ENCODE results near the gene RNF13.
"Not testable (repeated sequence)": the region's sequence is repeated elsewhere in the genome, so short reads cannot be mapped to it uniquely, and the experiment has no call there.

RNF13 gene

DNA sequence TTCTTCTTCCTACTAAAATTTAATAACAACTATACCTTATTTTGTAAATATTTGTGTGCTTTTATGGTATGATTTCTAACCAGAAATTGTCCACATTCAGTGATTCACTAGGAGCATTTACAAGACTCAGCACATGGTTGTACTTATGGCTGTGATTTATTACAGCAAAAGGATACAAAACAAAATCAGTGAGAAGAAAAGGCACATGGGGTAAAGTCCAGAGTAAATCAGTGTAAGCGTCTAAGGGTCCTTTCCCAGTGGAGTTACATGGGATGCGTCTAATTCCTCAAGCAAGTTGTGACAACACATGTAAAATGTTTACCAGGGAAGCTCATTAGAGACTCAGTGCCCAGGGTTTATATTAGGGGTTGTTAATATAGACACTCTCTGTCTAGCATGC lies 31.1 kb downstream of the RNF13 start:
- DNase-seq, result no peak

GRCh38 chr3:149845570-149846244 lies 32.7 kb downstream of the RNF13 start:
- peak in 1 of 2 donors; percentile 22 for DNase-seq

GRCh38 chr3:149848238-149848637 lies 35.2 kb downstream of the RNF13 start:
- peak; percentile 54 to 56 for DNase-seq

DNA sequence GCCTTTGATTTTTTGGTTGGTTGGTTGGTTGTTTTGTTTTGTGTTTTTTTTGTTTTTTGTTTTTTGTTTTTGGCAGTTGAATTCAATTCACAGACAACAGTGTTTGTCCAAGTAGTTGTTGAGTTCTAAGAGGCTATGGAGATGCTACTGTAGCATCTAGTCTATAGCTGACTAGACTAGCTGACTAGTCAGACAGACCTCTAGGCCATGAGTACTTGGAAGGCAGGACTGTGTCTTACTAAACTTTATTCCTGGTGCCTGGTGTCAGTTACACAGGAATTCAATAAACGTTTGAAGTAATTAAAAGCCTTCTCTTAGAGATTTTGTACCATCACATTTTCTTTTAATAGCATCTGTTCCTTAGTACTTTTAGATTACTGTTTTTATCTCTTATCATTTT lies 35.7 kb downstream of the RNF13 start:
- no peak for DNase-seq

- no peak for DNase-seq
Observed at GRCh38 chr3:149850787-149851584, 38.0 kb downstream of the RNF13 start.

DNA sequence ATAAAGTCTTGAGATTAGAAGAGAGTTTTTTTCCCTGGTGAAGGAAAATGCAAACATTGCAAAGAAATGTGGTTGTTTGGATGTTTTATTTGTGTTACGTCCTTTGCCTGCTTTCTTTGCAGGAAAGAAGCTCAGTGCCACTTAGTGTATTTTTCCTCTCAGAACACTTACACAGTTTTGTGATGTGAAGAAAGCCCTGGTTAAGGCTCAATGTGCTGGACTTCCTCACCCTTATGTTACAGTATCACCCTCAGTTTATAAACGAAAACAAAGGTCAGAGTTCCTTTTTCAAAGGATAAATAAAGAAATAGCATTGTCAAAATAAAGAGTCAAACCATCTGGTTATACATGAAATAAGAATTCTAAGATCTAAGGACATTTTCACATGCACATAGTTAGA lies 45.9 kb downstream of the RNF13 start:
- no peak for DNase-seq

- DNase-seq, result no peak
Observed at GRCh38 chr3:149860881-149861280, 47.9 kb downstream of the RNF13 start.

DNA sequence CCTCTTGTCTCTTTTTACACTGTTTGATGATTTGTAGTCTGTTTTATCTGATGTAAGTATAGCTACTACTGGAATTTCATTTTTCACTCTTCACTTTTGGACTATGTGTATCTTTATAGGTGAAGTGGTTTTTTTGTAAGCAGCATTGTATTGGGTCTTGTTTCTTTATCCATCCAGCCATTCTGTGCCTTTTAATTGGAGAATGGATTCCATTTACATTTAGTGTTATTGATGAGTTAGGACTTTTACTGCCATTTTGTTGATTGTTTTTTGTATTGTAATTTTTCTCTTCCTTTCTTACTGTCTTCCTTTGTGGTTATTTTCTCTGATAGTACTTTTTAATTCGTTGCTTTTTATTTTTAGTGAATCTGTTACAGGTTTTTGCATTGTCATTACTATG lies 54.5 kb downstream of the RNF13 start:
- DNase-seq, result no peak

DNA sequence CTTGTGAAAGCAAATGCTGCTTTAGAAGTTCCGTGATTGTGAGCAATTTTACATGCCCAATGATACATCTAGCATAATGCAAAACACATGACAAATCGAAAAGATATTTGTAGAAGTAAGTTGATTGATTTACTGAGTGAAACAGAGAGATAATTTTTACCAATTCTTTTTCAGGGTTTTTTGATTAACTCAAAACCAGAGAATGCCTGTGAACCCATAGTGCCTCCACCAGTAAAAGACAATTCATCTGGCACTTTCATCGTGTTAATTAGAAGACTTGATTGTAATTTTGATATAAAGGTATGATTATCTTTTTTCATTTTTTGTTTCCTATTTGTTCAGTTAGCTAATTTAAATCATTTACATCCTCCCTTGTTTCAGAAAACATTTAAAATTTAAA lies 58.8 kb downstream of the RNF13 start:
- DNase-seq, result no peak

- no peak for DNase-seq
Observed at GRCh38 chr3:149872589-149872988, 59.6 kb downstream of the RNF13 start.

DNA sequence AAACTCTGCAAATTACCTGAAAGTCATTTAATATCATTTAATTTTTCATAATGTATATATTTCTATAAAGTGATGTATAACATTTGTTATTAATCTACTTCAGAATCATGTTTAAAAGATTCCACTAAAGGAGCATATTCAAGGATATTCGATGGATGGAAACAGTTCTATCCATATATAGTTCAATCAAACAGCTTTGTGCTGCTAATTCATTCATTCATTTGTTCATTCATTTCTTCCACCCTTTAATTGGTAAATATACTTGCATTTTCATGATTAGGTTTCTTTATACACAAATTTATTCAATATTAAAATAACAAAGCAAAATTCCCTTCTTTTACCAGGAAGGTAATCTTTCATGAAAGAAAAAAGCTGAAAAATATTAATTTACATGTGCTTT lies 64.7 kb downstream of the RNF13 start:
- DNase-seq, result no peak

GRCh38 chr3:149879872-149880271 lies 66.9 kb downstream of the RNF13 start:
- DNase-seq, result peak; percentile 64 to 86

DNA sequence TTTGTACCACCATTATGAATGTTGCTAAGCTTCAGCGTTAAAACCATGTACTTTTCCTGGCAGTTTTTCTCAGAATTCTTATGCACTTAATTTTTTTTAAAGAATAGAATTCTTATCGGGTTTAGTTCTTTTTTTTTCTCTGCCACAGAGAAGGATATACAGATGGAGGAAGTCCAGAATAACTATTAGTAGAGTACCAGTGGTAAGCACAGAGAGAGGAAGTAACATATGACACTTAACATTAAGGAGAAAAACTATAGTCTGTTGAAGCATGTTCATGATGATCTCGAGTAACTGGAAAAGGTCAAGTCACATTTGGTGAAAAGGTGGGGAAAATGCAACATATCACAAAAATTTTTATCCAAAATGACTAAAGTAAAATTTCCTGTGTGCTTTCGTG lies 68.9 kb downstream of the RNF13 start:
- peak; percentile 20 for DNase-seq

GRCh38 chr3:149883134-149883533 lies 70.1 kb downstream of the RNF13 start:
- no peak for DNase-seq

DNA sequence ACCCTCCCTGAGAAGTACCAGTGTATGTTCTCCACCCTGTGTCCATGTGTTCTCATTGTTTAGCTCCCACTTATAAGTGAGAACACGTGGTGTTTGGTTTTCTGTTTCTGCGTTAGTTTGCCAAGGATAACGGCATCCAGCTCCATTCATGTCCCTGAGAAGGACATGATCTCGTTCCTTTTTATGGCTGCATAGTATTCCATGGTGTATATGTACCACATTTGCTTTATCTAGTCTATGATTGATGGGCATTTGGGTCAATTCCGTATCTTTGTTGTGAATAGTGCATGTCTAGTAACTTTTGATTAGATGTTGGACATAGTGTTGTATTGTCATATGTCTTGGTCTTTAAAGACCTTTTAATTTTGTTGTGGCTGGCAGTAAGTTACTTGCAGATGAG lies 70.8 kb downstream of the RNF13 start:
- DNase-seq, result not testable (repeated sequence)

DNA sequence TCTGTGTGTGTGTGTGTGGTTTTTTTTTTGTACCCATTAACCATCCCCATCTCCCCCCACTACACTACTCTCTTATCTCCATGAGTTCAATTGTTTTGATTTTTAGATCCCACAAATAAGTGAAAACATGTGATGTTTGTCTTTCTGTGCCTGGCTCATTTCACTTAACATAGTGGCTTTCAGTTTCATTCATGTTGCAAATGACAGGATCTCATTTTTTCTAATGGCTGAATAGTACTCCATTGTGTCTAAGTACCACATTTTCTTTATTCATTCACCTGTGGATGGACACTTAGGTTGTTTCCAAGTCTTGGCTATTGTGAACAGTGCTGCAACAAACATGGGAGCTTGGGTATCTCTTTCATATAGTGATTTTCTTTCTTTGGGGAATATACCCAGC lies 71.8 kb downstream of the RNF13 start:
- DNase-seq, result not testable (repeated sequence)

GRCh38 chr3:149886957-149887356 lies 73.9 kb downstream of the RNF13 start:
- DNase-seq, result no peak

GRCh38 chr3:149891621-149892020 lies 78.6 kb downstream of the RNF13 start:
- no peak for DNase-seq

DNA sequence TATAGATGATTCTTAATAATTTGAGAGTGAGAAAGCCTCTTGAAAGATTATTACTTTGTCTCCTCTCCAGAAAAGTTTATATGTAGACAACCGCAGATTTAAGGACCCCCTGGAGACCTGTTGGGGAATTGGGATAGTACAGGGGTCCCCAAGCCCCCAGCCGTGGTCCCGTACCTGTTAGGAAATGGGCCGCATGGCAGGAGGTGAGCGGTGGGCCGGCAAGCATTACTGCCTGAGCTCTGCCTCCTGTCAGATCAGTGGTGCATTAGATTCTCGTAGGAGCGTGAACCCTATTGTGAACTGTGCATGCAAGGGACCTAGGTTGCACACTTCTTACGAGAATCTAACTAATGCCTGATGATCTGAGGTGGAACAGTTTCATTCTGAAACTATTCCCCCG lies 79.4 kb downstream of the RNF13 start:
- DNase-seq, result no peak

DNA sequence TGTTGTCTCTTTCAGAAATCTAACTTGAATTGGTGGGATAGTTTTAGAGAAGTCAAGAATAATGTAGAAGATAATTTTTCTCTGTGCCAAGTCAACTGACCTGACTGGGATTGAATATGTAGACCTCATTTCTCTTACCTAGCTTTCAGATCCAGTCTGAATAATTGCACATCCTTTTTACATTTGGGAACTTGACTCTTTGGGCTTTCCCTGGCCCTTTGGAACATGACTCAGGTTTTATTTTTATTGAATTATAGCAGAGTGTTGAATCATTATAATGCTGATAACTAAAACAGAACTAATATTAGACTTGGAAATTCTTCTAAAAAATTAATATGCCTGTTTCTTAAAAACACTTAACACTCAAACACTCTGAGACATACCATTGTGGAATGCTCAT lies 81.2 kb downstream of the RNF13 start:
- peak; percentile 26 to 54 for DNase-seq

GRCh38 chr3:149895339-149895738 lies 82.3 kb downstream of the RNF13 start:
- DNase-seq, result no peak

DNA sequence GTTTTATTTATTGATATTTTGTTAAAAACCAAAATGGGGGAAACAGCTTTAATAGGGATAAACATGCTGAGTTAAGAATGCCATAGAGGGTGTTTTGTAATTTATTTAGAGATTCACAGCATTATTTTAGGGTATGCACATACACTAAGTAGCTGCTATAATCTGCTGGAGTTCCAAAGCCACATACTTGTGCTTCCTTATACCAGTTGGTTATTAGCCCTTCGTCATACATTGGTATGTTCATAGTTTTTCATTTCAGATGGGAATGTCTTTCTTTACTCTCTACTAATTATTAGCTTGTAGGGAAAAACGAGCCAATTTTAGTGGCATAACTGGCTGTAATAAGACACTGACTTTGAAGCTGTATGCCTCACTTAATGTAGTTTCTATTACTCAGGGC lies 82.8 kb downstream of the RNF13 start:
- DNase-seq, result no peak

- DNase-seq, result no peak
Observed at GRCh38 chr3:149898771-149899170, 85.8 kb downstream of the RNF13 start.

DNA sequence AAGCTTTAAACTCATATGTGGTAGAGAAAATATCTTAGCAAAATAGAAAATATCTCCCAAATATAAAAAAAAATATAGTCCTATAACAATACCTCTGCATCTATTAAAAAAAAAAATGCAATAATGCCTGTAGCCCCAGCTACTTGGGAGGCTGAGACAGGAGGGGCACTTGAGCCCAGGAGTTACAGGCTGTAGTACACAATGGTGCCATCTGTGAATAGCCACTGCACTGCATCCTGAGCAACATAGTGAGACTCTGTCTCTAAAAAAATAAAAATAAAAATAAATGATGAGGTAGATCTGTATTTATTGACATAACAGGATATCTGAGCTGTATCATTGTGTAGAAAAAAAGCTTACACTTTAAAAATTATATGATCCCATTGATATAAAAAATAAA lies 87.3 kb downstream of the RNF13 start:
- no peak for DNase-seq

DNA sequence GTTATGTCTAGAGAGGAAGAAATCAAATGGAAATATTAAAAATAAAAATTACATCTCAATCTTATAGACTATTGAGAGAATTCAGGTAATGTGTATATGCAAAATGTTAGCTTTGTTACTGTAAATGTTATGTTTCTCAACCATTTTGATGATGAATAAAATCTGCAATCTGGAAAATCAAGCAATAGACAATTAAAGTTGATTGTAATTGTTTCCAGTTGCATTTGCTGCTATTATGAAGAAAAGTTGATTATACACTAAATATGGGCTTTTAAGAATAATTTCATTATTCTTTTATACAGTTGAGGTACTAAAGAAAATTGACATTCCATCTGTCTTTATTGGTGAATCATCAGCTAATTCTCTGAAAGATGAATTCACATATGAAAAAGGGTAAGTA lies 88.8 kb downstream of the RNF13 start:
- no peak for DNase-seq

Data from inflammatory macrophage treated with lipopolysaccharide for 1 hour (primary cell).